Ovary (tissue), 9 donors: ENCODE measurements around the gene NT5C3B. TPM values are rescaled to one million over a fixed set of nuclear protein-coding genes. Genes with fewer than 3 reads are reported as not detected.

Experiments
- DNase-seq, 5 donors: peaks; one replicate each; pipeline ENCODE4 v3.0.0-alpha.2; 2019 to 2020
- H3K27ac ChIP-seq, 2 donors: fragments of 200-600 bp; one replicate each; pipeline versions ENCODE4 v1.5.1 to v1.8.0; 2019 to 2022
- H3K27me3 ChIP-seq: fragments of 200-600 bp; one replicate; pipeline ENCODE4 v1.8.0; 2022
- H3K36me3 ChIP-seq: fragments of 200-600 bp; sonication (generic); one replicate; pipeline ENCODE4 v1.5.1; 2019
- H3K4me1 ChIP-seq: one replicate; pipeline ENCODE4 v1.8.1; 2013; ENCODE audit warnings: mild to moderate bottlenecking, moderate library complexity; ENCODE audit not compliant: insufficient read depth
- H3K4me3 ChIP-seq: fragments of 200-600 bp; sonication (generic); one replicate; pipeline ENCODE4 v1.5.1; 2017
- H3K9me3 ChIP-seq, 2 donors: fragments of 200-600 bp in 1 of 2; sonication (generic) in 1 of 2; one replicate each; pipeline versions ENCODE4 v1.5.1 to v1.8.1; 2013 to 2019; ENCODE audit warnings: mild to moderate bottlenecking in 1 of 2, moderate library complexity in 1 of 2
- EP300 ChIP-seq: sonication (generic); formaldehyde crosslinking; IDR thresholded peaks from one replicate; pipeline ENCODE4 v1.6.1; 2017; ENCODE audit warnings: antibody characterized with exemption
- POLR2A ChIP-seq: fragments of 450-650 bp; IDR thresholded peaks from one replicate; pipeline ENCODE4 v1.6.1; 2017; ENCODE audit warnings: antibody characterized with exemption, mild to moderate bottlenecking, moderate library complexity
- WGBS, 3 donors: extraction: QIAGEN DNeasy Blood & Tissue Kit in 1 of 3; methylation state at CpG; one replicate each; pipeline versions ENCODE4 v1.1.5 to v1.1.7; 2013 to 2017; 5-methylcytosine and 5-hydroxymethylcytosine counted together
- intact Hi-C, 4 donors: fragments of 100-400 bp; cut with DNase I; formaldehyde crosslinking; loops; one replicate each; pipeline versions ENCODE4 v1.11.0 to v1.15.1; 2022 to 2023
- polyA plus RNA-seq, 2 donors: library from polyadenylated mRNA; stranded (reverse); fragments of 200-250 nt in 1 of 2; fragments of 350-450 nt in 1 of 2; fragmentation: Illumina TruSeq in 1 of 2; extraction: RNeasy Lipid Tissue Mini Kit (QIAGEN cat#74804) in 1 of 2; gene quantifications; one replicate each; pipeline ENCODE4 v1.2.3, GENCODE V29; 2013 to 2014
- total RNA-seq, 7 donors: library from RNA; depleted of rRNA in 2 of 7; stranded (reverse); fragments of >200 nt in 2 of 7; fragmentation: NEBNext Ultra II Directional in 3 of 7; extraction: Animal tissue kit (Norgen Biotek cat#: 25700) in 3 of 7; gene quantifications; one replicate each; pipeline versions ENCODE4 v1.1.0 to v1.2.4, GENCODE V29; 2016 to 2023
- TF ChIP-seq, protein P1 (sequence below), 3 donors: fragments of 450-650 bp in 2 of 3; fragments of 200-600 bp in 1 of 3; IDR thresholded peaks; one replicate each; pipeline versions ENCODE4 v1.5.1 to v1.8.0; 2016 to 2022; ENCODE audit warnings: antibody characterized with exemption in 3 of 3, mild to moderate bottlenecking in 1 of 3
- donor health status: DM: no; HTN: no; CAD: no; lungs with moderate emphysema.
- donor health status: DM: no; HTN: no; CAD: no.
- donor health status: Bipolar disorder and iron deficiency.
- donor health status: DM: yes; HTN: yes; CAD: no.
- donor health status: DM: no; HTN: no; CAD: no.
- donor health status: DM: yes; HTN: yes; CAD: no.

NT5C3B gene
- total and polyA plus RNA-seq, 9 donors = 34.5 to 106 (median 49.1) TPM

DNA sequence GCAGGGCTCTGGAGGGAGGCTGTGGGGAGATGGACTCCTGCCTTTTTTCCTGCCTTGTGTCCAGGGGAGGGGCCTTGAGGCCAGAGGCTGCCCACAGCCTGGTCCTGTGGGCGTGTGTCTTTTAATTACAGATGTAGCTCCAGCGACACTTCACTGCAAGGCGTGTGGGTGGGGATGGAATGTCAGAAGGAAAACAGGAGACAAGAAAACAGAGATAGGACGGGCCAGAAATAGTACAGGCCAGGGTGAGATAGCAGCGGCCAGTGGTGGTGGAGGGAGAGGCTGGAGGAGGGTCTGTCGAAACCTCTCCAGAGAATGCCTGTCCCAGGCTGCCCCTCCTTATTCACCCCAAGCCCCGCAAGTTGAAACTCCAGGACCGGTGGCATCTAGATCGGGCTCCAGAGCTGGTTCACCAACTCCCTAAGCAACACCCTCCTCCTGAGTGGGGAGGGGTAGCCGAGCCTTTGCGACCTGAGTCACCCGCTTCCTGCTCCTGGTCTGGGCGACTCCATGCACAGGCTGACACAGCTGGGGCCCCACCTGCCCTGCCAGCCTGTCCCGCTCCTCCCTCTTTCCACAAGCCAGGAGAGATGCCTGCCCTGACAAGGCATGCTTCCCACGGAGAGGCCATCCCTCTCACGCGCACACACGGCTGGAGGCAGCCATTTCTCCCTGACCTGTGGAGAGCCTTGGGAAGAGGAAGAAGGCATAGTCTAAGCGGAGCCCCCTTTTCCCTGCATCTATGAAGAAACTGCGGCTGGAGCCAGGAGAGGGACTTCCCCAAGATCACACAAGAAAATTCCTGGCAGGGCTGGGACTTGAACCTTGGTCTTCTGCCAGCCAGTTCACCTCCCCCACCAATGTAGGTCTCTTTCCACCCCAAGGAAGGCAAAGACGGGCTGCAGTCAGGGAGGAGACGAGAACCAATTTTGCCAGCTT is 42.9 kb downstream of the NT5C3B start:
- 10 to 14% (median 10%) methylated on average over 21 to 22 of the region's 22 CpGs for WGBS, 3 donors
- Histone ChIP-seq H3K4me3 (no peak overlapping the region), H3K9me3 (no peaks in the 10 kb centered on the region), H3K4me1 (peaks cover 23% of the 10 kb centered on the region), H3K36me3 (no peaks in the 10 kb centered on the region), H3K27me3 (no peaks in the 10 kb centered on the region), H3K27ac (peak overlapping the region; percentile 22 to 85)
- intact Hi-C loops = no loop called here
- no peak for TF ChIP-seq POLR2A
- DNase-seq = peak; percentile 49 to 69 (median 61)

DNA sequence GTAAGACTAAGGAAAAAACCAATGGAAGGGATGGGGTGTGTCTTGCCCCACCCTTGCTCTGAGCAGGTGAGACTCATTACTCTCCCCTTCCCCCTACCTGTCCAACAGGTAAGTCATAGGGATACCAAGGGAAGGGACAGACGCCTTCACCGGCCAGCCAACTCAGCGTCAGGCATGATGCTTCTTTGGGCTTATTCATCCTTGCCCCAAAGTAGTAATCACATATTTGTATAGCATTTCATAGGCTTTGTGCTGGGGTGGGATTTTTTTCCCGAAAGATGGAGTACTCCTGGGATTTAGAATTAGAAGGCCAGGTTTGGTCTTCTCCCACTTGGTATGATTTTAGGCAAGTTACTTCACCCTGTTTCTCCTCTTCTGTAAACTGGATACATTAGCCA is 49.0 kb downstream of the NT5C3B start:
- H3K27ac ChIP-seq = peak overlapping the region in 1 of 2 donors; percentile 43
- no peak overlapping the region for H3K4me3 ChIP-seq
- 43 to 52% (median 45%) methylated on average over 4 of the region's 4 CpGs for WGBS, 3 donors

DNA sequence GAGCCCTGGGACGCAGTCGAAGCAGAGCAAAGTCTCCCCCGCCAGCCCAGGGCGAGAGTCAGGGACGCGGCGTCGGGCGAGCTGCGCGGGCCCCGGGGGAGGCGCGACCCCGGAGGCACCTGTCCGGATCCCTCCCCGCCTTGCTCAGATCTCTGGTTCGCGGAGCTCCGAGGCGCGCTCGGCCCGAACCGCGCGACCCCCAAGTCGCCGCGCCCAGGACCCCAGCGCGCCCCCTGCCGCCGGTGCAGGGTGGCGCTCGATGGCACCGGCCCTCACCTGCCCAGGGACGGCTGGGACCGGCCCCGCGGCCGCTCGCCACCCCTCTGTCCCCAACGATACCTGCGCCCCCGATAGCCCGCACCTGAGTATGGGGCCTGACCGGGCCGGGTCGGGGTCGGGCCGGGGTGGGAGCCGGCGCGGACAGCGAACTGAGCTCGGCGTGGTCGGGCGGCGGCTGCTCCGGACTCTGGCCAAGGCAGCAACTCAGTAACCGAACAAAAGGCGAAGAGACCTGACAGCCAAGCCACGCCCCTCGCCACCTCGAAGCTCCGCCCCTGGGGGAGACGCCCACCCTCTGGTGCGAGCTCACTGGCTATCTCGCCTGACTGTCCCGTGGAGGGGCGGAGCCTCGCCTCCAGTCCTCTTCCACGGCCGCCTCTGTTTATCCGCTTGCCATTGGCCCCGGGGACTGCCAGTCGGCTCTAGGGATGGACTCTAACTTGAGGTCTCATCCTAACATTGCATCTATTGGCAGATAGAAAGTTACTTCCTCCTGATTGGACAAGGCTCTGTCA is 49.6 kb downstream of the NT5C3B start, which contains the start of gene JUP:
JUP (minus strand) TSS at position 485 of the 794 bp plus-strand sequence. CDS start 14,857 bp downstream, outside the sequence.
- Histone ChIP-seq H3K36me3 (no peaks in the 10 kb centered on the region), H3K27ac (peak within 1 kb of the TSS; percentile 25 to 43), H3K4me1 (peaks cover 2% of the 10 kb centered on the region), H3K27me3 (no peaks in the 10 kb centered on the region), H3K9me3 (no peaks in the 10 kb centered on the region), H3K4me3 (peak within 1 kb of the TSS; percentile 78)
- TF ChIP-seq EP300 = no peak
- TF ChIP-seq, protein P1, sequence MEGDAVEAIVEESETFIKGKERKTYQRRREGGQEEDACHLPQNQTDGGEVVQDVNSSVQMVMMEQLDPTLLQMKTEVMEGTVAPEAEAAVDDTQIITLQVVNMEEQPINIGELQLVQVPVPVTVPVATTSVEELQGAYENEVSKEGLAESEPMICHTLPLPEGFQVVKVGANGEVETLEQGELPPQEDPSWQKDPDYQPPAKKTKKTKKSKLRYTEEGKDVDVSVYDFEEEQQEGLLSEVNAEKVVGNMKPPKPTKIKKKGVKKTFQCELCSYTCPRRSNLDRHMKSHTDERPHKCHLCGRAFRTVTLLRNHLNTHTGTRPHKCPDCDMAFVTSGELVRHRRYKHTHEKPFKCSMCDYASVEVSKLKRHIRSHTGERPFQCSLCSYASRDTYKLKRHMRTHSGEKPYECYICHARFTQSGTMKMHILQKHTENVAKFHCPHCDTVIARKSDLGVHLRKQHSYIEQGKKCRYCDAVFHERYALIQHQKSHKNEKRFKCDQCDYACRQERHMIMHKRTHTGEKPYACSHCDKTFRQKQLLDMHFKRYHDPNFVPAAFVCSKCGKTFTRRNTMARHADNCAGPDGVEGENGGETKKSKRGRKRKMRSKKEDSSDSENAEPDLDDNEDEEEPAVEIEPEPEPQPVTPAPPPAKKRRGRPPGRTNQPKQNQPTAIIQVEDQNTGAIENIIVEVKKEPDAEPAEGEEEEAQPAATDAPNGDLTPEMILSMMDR (IDR thresholded peaks at IDR 0.05) = peak; percentile 15 to 76 (median 74)
- TF ChIP-seq POLR2A = peak; percentile 95
- intact Hi-C loops = no loop called here
- 1 to 3% (median 2%) methylated on average over 14 to 79 of the region's 79 CpGs for WGBS, 3 donors
- DNase-seq = peak; percentile 99 to 100 (median 100)

More for the DNA sequence above, 49.0 kb downstream of the NT5C3B start:
- Histone ChIP-seq H3K27me3 (no peaks in the 10 kb centered on the region), H3K36me3 (no peaks in the 10 kb centered on the region), H3K4me1 (peaks cover 6% of the 10 kb centered on the region), H3K9me3 (no peaks in the 10 kb centered on the region)
- no peak for DNase-seq
- intact Hi-C loops = no loop called here
- TF ChIP-seq, protein P1 (IDR thresholded peaks at IDR 0.05) = no peak
- TF ChIP-seq EP300 = no peak

DNA sequence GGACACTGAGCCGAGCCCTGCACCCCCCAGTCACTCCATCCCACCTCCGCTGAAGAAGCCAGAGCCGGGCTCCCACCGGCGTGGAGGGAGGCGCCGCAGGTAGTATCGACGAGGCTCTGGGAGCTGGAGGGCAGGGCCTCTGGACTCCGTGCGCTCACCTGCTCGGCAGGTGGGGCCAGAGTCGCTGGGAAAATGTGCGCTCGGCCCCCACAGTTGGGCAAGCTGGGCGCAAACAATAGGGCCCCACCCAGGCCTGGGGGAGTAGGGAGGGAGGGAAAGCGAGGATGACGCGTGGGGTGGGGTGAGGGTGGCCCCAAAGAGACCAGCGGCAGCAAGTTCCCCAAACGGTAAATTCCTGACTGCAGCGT is 50.2 kb downstream of the NT5C3B start:
- H3K27me3 ChIP-seq = no peaks in the 10 kb centered on the region

More for the DNA sequence above, 50.2 kb downstream of the NT5C3B start:
- Histone ChIP-seq H3K27ac (peak overlapping the region in 1 of 2 donors; percentile 25), H3K4me1 (peaks cover 2% of the 10 kb centered on the region), H3K4me3 (peak overlapping the region; percentile 78), H3K9me3 (no peaks in the 10 kb centered on the region), H3K36me3 (no peaks in the 10 kb centered on the region)
- DNase-seq = peak in 4 of 5 donors; percentile 57 to 68 (median 64)
- 1% methylated on average over 19 to 22 of the region's 22 CpGs for WGBS, 3 donors
- intact Hi-C loops = no loop called here
- TF ChIP-seq, protein P1 (IDR thresholded peaks at IDR 0.05) = no peak
- TF ChIP-seq POLR2A (no peak), EP300 (no peak)
